ENCODE results near the gene GID4.

DNA sequence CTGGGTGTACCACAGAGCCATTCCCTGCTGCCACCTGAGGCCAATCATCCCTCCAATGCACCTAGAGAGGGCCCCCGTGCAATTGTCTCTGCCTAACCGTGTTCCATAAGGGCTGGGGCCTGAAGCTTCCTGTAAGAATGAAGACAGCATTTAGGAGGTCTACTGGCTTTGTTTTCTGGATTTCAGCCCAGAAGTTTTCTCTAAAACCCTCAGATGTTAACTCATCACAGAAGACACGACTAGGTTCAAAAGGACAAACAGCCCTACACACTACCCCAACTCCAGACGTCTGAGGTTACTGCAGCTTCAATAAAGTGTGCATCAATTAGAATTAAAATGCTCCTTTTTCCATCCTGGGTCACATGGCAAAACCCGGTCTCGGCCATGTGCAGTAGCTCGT is 37.7 kb downstream of the GID4 start:
- TF ChIP-seq SIN3A (IDR thresholded peaks at IDR 0.05; ENCODE audit: borderline replicate concordance, insufficient read depth, low read length), result no peak
- TF ChIP-seq TAF1 (IDR thresholded peaks at IDR 0.05; ENCODE audit: borderline replicate concordance, insufficient read depth, low read length), result no peak
- TF ChIP-seq FOXP2 (optimal IDR thresholded peaks at IDR 0.05; ENCODE audit: borderline replicate concordance, extremely low read depth, extremely low read length, insufficient read depth), result no peak
